ENCODE data around the gene EYA3.
"Not testable (repeated sequence)": the region's sequence is repeated elsewhere in the genome, so short reads cannot be mapped to it uniquely, and the experiment has no call there.

EYA3 gene

GRCh38 chr1:28028873-28029654, 59.3 kb downstream of the EYA3 start:
- no peak for DNase-seq (ENCODE audit: low read depth)

- no peak for DNase-seq (ENCODE audit: low read depth)
These were observed 60.8 kb downstream of the EYA3 start for GRCh38 chr1:28027660-28028059.

- no peak for DNase-seq (ENCODE audit: low read depth)
These were observed 61.2 kb downstream of the EYA3 start for GRCh38 chr1:28027238-28027637.

- no peak for DNase-seq (ENCODE audit: low read depth)
These were observed 62.1 kb downstream of the EYA3 start for GRCh38 chr1:28026329-28026728.

GRCh38 chr1:28021064-28021463, 67.3 kb downstream of the EYA3 start:
- no peak for DNase-seq (ENCODE audit: low read depth)

- DNase-seq (ENCODE audit: low read depth) = no peak
These were observed 77.4 kb downstream of the EYA3 start for GRCh38 chr1:28010969-28011368.

- DNase-seq (ENCODE audit: low read depth) = not testable (repeated sequence)
These were observed 85.3 kb downstream of the EYA3 start for GRCh38 chr1:28003117-28003516.

- DNase-seq (ENCODE audit: low read depth) = no peak
These were observed 85.8 kb downstream of the EYA3 start for GRCh38 chr1:28002600-28002999.

- no peak for DNase-seq (ENCODE audit: low read depth)
These were observed 89.4 kb downstream of the EYA3 start for GRCh38 chr1:27999055-27999454.

GRCh38 chr1:27994526-27994925, 93.9 kb downstream of the EYA3 start:
- DNase-seq (ENCODE audit: low read depth) = not testable (repeated sequence)

GRCh38 chr1:27994060-27994459, 94.3 kb downstream of the EYA3 start:
- no peak for DNase-seq (ENCODE audit: low read depth)

- DNase-seq (ENCODE audit: low read depth) = no peak
These were observed 95.2 kb downstream of the EYA3 start for GRCh38 chr1:27993241-27993640.

- peak; percentile 20 for DNase-seq (ENCODE audit: low read depth)
These were observed 96.1 kb downstream of the EYA3 start for GRCh38 chr1:27992276-27992675.

- no peak for DNase-seq (ENCODE audit: low read depth)
These were observed 97.4 kb downstream of the EYA3 start for GRCh38 chr1:27990920-27991537.

GRCh38 chr1:27981145-27981544, 107.3 kb downstream of the EYA3 start:
- DNase-seq (ENCODE audit: low read depth) = no peak

- no peak for DNase-seq (ENCODE audit: low read depth)
These were observed 108.1 kb downstream of the EYA3 start for GRCh38 chr1:27980216-27980845.

- DNase-seq (ENCODE audit: low read depth) = no peak
These were observed 108.6 kb downstream of the EYA3 start for GRCh38 chr1:27979859-27980201.

- DNase-seq (ENCODE audit: low read depth) = no peak
These were observed 109.1 kb downstream of the EYA3 start for GRCh38 chr1:27979151-27979858.

GRCh38 chr1:27974417-27974781, 114.0 kb downstream of the EYA3 start:
- no peak for DNase-seq (ENCODE audit: low read depth)

- no peak for DNase-seq (ENCODE audit: low read depth)
These were observed 114.5 kb downstream of the EYA3 start for GRCh38 chr1:27973771-27974416.

- no peak for DNase-seq (ENCODE audit: low read depth)
These were observed 116.3 kb downstream of the EYA3 start for GRCh38 chr1:27972141-27972540.

- DNase-seq (ENCODE audit: low read depth) = no peak
These were observed 116.7 kb downstream of the EYA3 start for GRCh38 chr1:27971674-27972073.
